ENCODE data around the gene KDM5B. TPM values are rescaled to one million over a fixed set of nuclear protein-coding genes. Genes with fewer than 3 reads are reported as not detected.
"Not testable (repeated sequence)": the region's sequence is repeated elsewhere in the genome, so short reads cannot be mapped to it uniquely, and the experiment has no call there.

Gene KDM5B
- total RNA-seq (2014; rRNA removed; shearing (Covaris generic)): 47.0 and 61.0 TPM in 2 replicates

GRCh38 chr1:202807926-202808757 lies at the start of gene KDM5B:
KDM5B (minus strand) TSS chr1:202808421; CDS start chr1:202808305, 116 bp downstream.
- DNase-seq (ENCODE audit: low read depth): peak; percentile 59

- no peak for DNase-seq (ENCODE audit: low read depth)
Observed at GRCh38 chr1:202857136-202857610, 49.0 kb upstream of the KDM5B start.

DNA sequence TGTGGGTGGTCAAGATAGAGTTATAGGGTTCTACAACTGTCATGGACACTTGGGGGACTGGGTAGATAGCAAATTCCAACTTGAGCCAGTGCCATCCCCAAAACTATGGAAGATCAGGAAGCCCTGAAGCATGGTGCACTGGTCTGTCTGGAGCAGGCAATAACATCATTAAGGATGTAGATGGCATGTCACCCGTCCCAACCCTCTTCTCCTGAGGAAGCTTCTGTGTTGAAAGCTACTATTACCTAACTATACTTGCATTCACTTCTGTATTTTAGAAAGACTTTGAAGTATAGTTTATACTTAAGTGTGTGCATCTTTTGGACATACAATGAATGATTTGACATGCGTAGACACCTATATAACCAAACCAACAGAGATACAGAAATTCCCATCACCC lies 47.8 kb upstream of the KDM5B start:
- no peak for DNase-seq (ENCODE audit: low read depth)

DNA sequence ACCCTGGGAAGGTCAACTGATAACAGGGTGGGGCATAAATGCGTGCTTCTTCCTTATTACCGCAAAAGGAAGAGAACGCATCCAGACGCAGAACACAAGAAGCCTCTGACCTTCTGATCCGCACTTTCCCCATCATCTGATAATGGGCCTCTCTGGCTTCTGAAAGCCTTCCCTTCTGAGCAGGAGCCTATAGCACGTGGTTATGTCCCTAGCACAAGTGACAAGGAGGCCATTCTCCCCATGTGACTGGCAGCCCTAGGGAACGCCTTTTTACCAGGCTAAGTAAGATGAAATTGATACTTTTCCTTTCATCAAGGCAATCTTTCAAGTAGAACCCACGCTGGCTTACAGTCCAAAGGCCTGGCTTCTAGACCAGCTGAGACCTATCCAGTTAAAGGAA lies 46.6 kb upstream of the KDM5B start:
- no peak for DNase-seq (ENCODE audit: low read depth)

GRCh38 chr1:202852163-202852904 lies 44.1 kb upstream of the KDM5B start:
- peak; percentile 60 for DNase-seq (ENCODE audit: low read depth)

DNA sequence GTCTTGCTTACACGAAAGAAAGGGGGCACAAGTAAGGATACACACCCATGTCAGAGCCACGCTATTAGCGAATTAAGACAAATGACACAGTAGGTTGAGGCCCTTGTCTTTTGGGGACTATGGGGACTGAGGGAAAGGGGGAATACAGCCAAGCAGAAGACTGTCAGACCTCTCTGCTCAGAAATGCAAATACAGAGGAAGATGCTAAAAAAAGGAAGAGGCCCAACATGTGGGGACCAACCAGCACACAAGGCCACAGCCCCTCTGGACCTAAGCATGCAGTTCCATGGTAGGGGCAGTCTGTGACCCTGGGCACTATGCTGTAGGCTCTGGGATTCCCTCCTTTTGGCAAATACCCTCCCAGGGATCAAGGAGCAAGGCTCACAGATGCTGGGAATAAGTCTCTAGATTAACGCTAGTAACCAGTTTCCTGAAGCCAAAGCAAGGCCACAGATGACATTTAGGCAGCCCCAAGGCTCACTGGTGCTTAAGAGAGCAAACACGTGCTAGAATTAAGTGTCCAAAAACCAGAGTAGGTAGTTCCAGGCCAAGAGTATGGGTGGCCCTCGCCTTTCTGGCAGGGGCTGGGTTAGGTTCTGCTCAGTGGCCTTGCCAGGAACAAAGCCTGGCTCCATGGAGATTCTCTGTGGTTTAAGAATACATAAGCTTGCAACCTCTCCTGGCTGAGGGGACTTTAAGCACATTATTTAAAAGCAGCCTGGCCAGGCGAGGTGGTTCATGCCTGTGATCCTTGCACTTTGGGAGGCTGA lies 42.6 kb upstream of the KDM5B start:
- no peak for DNase-seq (ENCODE audit: low read depth)

DNA sequence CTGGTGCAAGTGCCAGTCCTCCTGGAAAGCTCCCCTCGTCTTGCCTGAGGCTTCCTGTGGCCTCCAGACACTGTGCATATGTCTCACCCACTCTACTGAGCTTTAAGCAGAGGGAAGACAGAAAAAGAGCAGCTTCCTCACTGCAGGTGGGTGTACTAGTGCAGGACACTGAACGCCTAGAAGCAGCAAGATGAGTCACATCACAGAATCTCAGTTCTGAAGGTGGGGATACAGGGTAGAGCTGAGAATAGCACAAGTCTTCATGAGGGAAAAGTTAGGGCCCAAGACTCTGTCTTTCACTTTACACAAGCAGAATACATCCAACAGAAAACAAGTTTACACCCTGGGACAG lies 39.9 kb upstream of the KDM5B start:
- no peak for DNase-seq (ENCODE audit: low read depth)

GRCh38 chr1:202844935-202845334 lies 36.7 kb upstream of the KDM5B start:
- DNase-seq (ENCODE audit: low read depth): no peak

GRCh38 chr1:202844259-202844658 lies 36.0 kb upstream of the KDM5B start:
- DNase-seq (ENCODE audit: low read depth): no peak

DNA sequence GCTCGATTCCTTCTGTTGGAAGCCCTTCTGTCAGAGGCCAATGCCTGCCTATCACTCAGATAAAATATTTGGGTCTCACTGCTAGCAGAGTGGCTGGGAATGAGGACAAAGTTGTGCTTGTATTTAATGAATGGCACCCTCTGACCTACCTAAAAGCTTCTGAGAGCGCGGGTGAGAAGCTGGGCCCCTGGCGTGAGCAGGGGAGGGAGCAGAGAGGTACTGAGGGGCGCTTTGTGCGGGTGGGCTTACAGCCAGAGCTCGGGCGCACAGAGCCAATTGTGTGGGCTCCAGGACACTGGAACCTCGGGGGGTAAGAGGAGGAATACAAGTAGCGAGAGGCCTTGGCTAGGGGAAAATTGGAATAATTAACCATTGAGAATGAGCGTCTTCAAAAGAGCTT lies 34.9 kb upstream of the KDM5B start:
- DNase-seq (ENCODE audit: low read depth): no peak

DNA sequence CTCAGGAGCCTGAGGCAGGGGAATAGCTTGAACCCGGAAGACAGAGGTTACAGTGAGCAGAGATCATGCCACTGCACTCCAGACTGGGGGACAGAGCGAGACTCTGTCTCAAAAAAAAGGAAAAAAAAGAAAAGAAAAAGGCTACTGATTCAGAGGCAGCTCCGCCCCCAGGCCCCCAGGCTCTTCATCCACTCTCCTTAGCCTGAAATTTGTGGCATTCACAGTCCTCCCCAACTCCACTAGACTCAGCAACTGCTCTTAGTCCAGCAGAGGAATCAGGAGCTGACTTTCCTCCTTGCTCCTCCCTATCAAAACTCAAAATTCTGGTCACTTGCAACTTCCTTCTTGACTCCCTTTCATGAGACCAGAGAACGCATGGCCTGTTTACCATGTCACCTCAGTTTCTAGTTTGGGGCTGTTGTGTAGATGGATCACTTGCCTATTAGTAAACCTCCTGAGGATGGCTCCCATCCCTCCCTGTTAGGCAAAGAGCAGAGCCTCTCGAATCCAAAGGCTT lies 29.6 kb upstream of the KDM5B start:
- DNase-seq (ENCODE audit: low read depth): no peak

DNA sequence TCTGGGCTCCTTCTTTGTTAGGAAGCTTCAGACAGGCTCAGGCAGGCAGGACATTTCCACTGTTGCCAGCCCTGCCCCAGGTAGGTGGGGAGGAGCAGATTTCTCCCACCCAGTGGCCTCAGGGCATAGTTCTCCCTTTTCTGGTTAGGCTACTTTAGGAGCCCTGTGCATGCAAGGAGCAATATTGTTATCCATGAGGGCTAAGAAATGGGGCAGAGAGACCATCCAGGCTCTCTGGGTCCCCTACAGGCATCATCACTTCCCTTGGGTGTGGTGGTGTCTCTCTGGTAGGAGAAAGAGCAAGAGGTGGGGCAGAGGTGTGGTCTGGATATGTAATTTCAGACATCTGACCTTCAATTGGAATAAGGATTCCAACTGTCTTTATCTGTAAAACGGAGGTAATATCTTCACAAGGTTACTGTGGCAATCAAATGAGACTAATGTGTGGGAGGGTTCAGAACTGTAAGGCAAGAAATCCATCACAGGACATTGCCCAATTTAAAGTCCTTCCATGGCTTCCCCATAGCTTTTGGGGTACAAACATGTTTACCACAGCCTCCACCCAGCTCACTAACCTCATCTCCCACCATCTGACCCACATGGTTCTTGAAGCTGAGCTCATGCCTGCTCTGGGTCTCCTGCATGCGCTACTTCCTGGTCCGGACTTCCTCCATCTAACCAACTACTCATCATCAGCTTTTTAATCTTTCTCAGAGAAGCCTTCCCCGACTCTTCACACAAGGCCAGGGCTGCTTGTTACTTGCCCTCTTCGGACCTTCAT lies 28.6 kb upstream of the KDM5B start:
- no peak for DNase-seq (ENCODE audit: low read depth)

DNA sequence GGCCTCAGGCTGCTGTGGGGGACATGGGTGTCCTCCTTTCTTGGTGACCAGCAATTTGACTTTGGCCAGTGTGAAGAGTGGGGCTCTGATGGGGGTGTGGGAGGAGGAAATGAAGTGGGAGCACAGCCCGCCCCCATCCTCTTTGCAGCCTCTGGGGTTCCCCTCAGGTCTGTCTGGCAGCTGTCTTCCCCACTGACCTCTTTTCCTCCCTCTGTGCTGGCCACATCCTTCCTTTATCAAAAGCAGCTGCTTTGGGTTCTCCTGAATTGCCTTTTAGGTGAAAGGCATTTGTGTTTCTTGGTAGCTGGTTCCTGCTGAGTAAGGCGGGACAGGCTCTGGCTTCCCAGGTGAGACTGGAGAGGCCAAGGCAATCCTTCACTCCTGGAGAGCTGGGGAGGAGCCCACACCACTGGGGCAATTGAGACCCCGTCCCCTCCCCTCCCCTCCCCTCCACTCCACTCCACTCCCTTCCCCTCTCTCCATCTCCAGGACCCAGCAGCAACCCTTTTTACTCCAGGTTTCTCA lies 27.4 kb upstream of the KDM5B start:
- no peak for DNase-seq (ENCODE audit: low read depth)

DNA sequence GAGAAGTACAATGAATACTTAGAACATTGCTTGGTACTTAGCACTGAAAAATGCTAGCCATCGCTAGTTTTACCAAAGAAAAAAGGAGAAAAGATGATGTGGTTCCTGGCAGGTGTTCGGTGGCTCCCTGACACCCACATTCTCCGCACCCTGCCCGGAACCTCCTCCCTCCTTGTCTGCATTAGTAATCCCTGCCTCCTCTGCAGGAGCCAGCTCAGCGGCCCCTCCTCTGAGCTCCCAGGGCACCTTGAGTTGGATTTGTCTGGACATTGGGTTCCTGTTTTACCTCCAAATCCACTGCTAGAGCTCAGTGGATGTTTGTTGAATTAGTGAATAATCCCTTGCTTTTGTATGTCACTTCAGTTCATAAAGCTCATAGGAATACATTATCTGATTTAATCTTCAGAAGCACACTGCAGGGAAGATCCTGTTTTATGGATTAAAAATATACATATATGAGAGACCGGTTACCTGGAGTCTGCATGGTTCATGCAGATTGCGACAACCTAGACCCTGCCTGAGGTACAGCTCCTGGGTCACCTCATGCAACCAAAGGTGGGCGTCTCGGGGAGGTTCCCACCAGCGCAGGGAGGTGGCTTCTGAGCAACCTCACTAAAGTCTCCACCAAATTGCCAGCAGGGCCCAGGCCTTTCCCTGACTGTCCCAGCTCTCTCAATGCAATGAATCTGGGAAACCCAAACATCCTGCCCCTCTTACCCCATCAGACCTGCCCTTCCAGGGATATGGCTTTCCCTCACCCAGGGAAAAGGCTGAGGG lies 26.7 kb upstream of the KDM5B start:
- DNase-seq (ENCODE audit: low read depth): no peak

DNA sequence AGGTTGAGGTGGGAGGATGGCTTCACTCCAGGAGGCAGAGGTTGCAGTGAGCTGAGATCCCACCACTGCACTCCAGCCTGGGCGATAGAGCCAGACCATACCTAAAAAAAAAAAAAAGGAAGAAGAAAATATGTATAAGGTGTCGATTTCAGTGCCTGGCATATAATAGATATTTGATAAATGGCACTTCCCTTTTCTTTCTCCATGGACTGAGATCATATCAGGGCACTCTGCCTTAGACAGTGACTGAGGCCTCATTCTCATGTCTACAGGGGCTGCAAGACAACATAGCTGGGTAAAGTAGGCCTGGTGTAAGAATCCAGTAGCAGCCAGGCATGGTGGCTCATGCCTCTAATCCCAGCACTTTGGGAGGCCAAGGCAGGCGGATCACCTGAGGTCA lies 23.7 kb upstream of the KDM5B start:
- DNase-seq (ENCODE audit: low read depth): no peak

DNA sequence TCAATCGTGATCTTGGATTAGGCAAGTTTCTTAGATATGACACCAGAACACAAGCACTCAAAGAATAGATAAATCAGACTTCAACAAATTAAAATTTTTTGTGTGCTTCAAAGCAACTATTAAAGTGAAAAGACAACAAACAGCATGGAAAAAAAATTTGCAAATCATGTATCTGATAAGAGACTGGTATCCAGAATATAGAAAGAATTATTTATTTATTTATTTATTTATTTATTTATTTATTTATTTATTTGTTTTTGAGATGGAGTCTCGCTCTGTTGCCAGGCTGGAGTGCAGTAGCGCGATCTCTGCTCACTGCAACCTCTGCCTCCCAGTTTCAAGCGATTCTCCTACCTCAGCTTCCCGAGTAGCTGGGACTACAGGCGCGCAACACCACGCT lies 21.0 kb upstream of the KDM5B start:
- DNase-seq (ENCODE audit: low read depth): not testable (repeated sequence)

GRCh38 chr1:202825748-202826147 lies 17.5 kb upstream of the KDM5B start:
- DNase-seq (ENCODE audit: low read depth): no peak

DNA sequence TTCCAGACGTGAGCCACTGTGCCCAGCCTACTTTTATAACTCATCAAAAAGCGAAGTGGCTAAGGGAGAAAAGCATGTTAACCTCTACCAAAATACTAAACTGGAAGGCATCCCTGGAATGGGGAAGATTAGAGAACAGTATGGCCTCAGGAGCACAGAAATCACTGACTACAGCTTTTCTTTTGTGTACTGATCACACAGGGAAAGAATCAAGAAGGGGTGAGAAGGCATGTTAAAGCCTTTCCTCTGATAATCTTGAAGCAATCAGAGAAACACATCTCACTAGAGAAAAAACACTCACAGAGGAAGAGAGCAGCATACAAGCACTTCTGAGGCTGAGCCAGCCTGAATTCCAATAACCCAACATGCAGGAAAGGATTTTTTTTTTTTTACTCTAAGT lies 13.2 kb upstream of the KDM5B start:
- DNase-seq (ENCODE audit: low read depth): peak; percentile 24

DNA sequence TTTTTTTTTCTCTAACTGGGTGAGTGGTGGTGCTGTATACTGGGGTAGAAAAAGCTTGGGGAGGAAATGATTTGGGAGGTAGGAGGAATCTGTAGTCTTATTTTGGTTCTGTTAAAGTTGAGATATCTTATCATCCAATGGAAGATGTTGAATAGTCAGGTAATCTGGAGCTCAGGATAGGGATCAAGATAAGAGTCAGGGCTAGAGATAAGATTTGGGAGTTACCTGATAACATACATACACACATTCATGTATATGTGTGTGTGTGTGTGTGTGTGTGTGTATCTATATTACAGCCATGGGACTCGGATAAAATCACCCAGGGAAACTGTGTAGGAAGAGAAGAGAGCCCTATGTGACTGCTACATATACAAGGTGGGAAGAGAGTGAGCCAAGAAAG lies 10.6 kb upstream of the KDM5B start:
- no peak for DNase-seq (ENCODE audit: low read depth)

GRCh38 chr1:202815120-202815519 lies 6.9 kb upstream of the KDM5B start:
- peak; percentile 35 for DNase-seq (ENCODE audit: low read depth)
